Activated T-cell treated with anti-CD3 and anti-CD28 coated beads for 48 hours (primary cell): ENCODE results near the gene USP46.

Source experiments
- DNase-seq: peaks from one replicate; pipeline ENCODE4 v3.0.0-alpha.2; 2020; ENCODE audit warnings: low read depth

USP46 gene

GRCh38 chr4:52574036-52574435 is 85.1 kb downstream of the USP46 start:
- DNase-seq = no peak

GRCh38 chr4:52573551-52573950 is 85.5 kb downstream of the USP46 start:
- DNase-seq = no peak

GRCh38 chr4:52572936-52573485 is 86.1 kb downstream of the USP46 start:
- DNase-seq = no peak

- no peak for DNase-seq
Measured at GRCh38 chr4:52568351-52568750, 90.8 kb downstream of the USP46 start.

GRCh38 chr4:52566136-52567031 is 92.7 kb downstream of the USP46 start:
- DNase-seq = no peak

GRCh38 chr4:52560844-52561280 is 98.2 kb downstream of the USP46 start:
- DNase-seq = no peak

- no peak for DNase-seq
Measured at GRCh38 chr4:52555356-52555716, 103.8 kb downstream of the USP46 start.

- no peak for DNase-seq
Measured at GRCh38 chr4:52554612-52555355, 104.3 kb downstream of the USP46 start.

- DNase-seq = no peak
Measured at GRCh38 chr4:52552778-52553177, 106.3 kb downstream of the USP46 start.

- no peak for DNase-seq
Measured at GRCh38 chr4:52551487-52551886, 107.6 kb downstream of the USP46 start.

- no peak for DNase-seq
Measured at GRCh38 chr4:52550186-52550585, 108.9 kb downstream of the USP46 start.

GRCh38 chr4:52548818-52549570 is 110.1 kb downstream of the USP46 start:
- DNase-seq = no peak

GRCh38 chr4:52546449-52546848 is 112.7 kb downstream of the USP46 start:
- no peak for DNase-seq

- DNase-seq = peak; percentile 41
Measured at GRCh38 chr4:52545099-52546069, 113.7 kb downstream of the USP46 start.
